HepG2 (cell line): ENCODE data around the gene ACSL3. TPM values are rescaled to one million over a fixed set of nuclear protein-coding genes. Genes with fewer than 3 reads are reported as not detected.
A peak's percentile ranks its signal among the peaks of the same experiment; 100 is the strongest.

Experiments used
- ATAC-seq: fragments of 200-7000 bp; cut with Tn5 transposase; 3 replicates; pipeline ENCODE4 v1.9.1; 2020; ENCODE audit warnings: mild to moderate bottlenecking, moderate library complexity
- BruUV-seq: library from RNA; stranded (reverse); fragments of 400-500 nt; replicated peaks from 2 replicates; lab custom pipeline; 2021; lab: Mats Ljungman, UMichigan
- CTCF ChIA-PET: fragments of 300-600 bp; formaldehyde crosslinking; extraction: SDS; loops from one replicate; lab custom pipeline; 2021; ENCODE audit warnings: low total read pairs, inconsistent platforms, low intra/inter-chr PET ratio; lab: Yijun Ruan, JAX
- POLR2A ChIA-PET: fragments of 350-600 bp; sonication (Branson Sonifier 250); formaldehyde crosslinking; loops from one replicate; lab custom pipeline; 2020; ENCODE audit warnings: antibody characterized with exemption, inconsistent platforms; lab: Yijun Ruan, JAX
- DNase-seq: peaks from one replicate; pipeline ENCODE4 v3.0.0-alpha.2; 2015; ENCODE audit warnings: low spot score
- FAIRE-seq: peaks from 3 replicates; lab custom pipeline; 2011; peaks lifted over from hg19 to GRCh38; lab: Jason Lieb, UNC
- H2AFZ ChIP-seq: one replicate; pipeline ENCODE4 v1.6.1; 2011; ENCODE audit warnings: low read length, inconsistent platforms
- H3K27ac ChIP-seq: fragments of 300-600 bp; 3 replicates; pipeline ENCODE4 v1.8.0; 2011; ENCODE audit warnings: mixed run types, mild to moderate bottlenecking, mixed read lengths, low read length, inconsistent platforms; ENCODE audit not compliant: insufficient read depth; ENCODE audit errors: extremely low read length
- H3K27me3 ChIP-seq, 2 experiments: fragments of 200-600 bp in 1 of 2; 2 replicates in 1 of 2; 3 replicates in 1 of 2; pipeline versions ENCODE4 v1.6.0 to v1.8.0; 2011; ENCODE audit warnings: low read length in 2 of 2, mild to moderate bottlenecking in 2 of 2, moderate library complexity in 2 of 2, inconsistent platforms in 1 of 2; ENCODE audit not compliant: insufficient read depth in 2 of 2, control insufficient read depth in 1 of 2
- H3K36me3 ChIP-seq, 2 experiments: fragments of 200-600 bp in 1 of 2; replicated peaks in 1 of 2; 2 replicates in 1 of 2; 3 replicates in 1 of 2; pipeline versions ENCODE4 v1.5.1 to v1.8.0; 2011; ENCODE audit warnings: low read length in 2 of 2, inconsistent platforms in 1 of 2; ENCODE audit not compliant: insufficient read depth in 2 of 2, control insufficient read depth in 1 of 2
- H3K4me1 ChIP-seq: 2 replicates; pipeline ENCODE4 v1.5.1; 2012; ENCODE audit warnings: low read length, inconsistent platforms; ENCODE audit not compliant: insufficient read depth
- H3K4me2 ChIP-seq: 2 replicates; pipeline ENCODE4 v1.6.0; 2011; ENCODE audit warnings: low read depth, low read length, inconsistent platforms
- H3K4me3 ChIP-seq, 3 experiments: fragments of 200-600 bp in 1 of 3; sonication (generic), shearing (Covaris generic) in 1 of 3; replicated peaks in 1 of 3; 2 replicates each; pipeline ENCODE4 v1.5.1; 2011 to 2016; ENCODE audit warnings: low read length in 3 of 3, inconsistent platforms in 2 of 3, low read depth in 2 of 3, mild to moderate bottlenecking in 2 of 3, control low read depth in 1 of 3, mixed read lengths in 1 of 3; ENCODE audit not compliant: insufficient read depth in 1 of 3
- H3K79me2 ChIP-seq: one replicate; pipeline ENCODE4 v1.6.1; 2011; ENCODE audit warnings: low read length, inconsistent platforms; ENCODE audit not compliant: insufficient read depth
- H3K9ac ChIP-seq: 2 replicates; pipeline ENCODE4 v1.6.0; 2011; ENCODE audit warnings: mild to moderate bottlenecking, low read depth, low read length, inconsistent platforms; ENCODE audit not compliant: insufficient read depth
- H3K9me3 ChIP-seq: 2 replicates; pipeline ENCODE4 v1.5.1; 2012; ENCODE audit warnings: mild to moderate bottlenecking, low read length
- H4K20me1 ChIP-seq: 2 replicates; pipeline ENCODE4 v1.6.0; 2011; ENCODE audit warnings: inconsistent platforms, mild to moderate bottlenecking, low read length, moderate library complexity; ENCODE audit not compliant: insufficient read depth
- CEBPG ChIP-seq: IDR thresholded peaks from 2 replicates; pipeline ENCODE4 v1.6.1; 2016
- EP300 ChIP-seq, 3 experiments: sonication (generic) in 1 of 3; formaldehyde crosslinking in 1 of 3; IDR thresholded peaks; 2 replicates each; pipeline versions ENCODE4 v1.5.1 to v1.6.1; 2011 to 2020; ENCODE audit warnings: low read depth in 2 of 3, low read length in 2 of 3, borderline replicate concordance in 1 of 3, improper control_type of control experiment in 1 of 3, mild to moderate bottlenecking in 1 of 3, missing genetic modification reagents in 1 of 3, moderate library complexity in 1 of 3
- FOXA1 ChIP-seq, 2 experiments: fragments of 450-650 bp in 1 of 2; sonication (generic) in 1 of 2; formaldehyde crosslinking in 1 of 2; IDR thresholded peaks; 2 replicates each; pipeline versions ENCODE4 v1.4.0 to v1.6.1; 2016 to 2020; ENCODE audit warnings: missing genetic modification reagents in 1 of 2
- GATAD2A ChIP-seq: IDR thresholded peaks from 2 replicates; pipeline ENCODE4 v1.6.1; 2016
- HNF4A ChIP-seq: sonication (generic); formaldehyde crosslinking; IDR thresholded peaks from 2 replicates; pipeline ENCODE4 v1.4.0; 2020; ENCODE audit warnings: missing genetic modification reagents
- HOXA5 ChIP-seq: sonication (generic); formaldehyde crosslinking; IDR thresholded peaks from 2 replicates; pipeline ENCODE4 v1.4.0; 2020; ENCODE audit warnings: missing genetic modification reagents
- MED1 ChIP-seq: sonication (generic); formaldehyde crosslinking; IDR thresholded peaks from 2 replicates; pipeline ENCODE4 v1.4.0; 2020; ENCODE audit warnings: missing genetic modification reagents
- PRMT3 ChIP-seq: sonication (generic); formaldehyde crosslinking; IDR thresholded peaks from 2 replicates; pipeline ENCODE4 v1.8.1; 2022; ENCODE audit warnings: low read depth, mild to moderate bottlenecking, moderate library complexity, missing genetic modification reagents, borderline replicate concordance
- RBFOX2 ChIP-seq: fragments of 200-400 bp; formaldehyde crosslinking; IDR thresholded peaks from 2 replicates; pipeline ENCODE4 v1.6.1; 2017; ENCODE audit warnings: low read depth, mild to moderate bottlenecking, low read length
- REST ChIP-seq, 2 experiments: IDR thresholded peaks; 2 replicates each; pipeline ENCODE4 v1.6.1; 2011 to 2012; ENCODE audit warnings: low read length in 2 of 2, borderline replicate concordance in 1 of 2, low read depth in 1 of 2, mild to moderate bottlenecking in 1 of 2, moderate library complexity in 1 of 2
- SOX5 ChIP-seq: IDR thresholded peaks from 2 replicates; pipeline ENCODE4 v1.6.1; 2016; ENCODE audit warnings: borderline replicate concordance
- THAP11 ChIP-seq: IDR thresholded peaks from 2 replicates; pipeline ENCODE4 v1.6.1; 2016; ENCODE audit warnings: missing biosample characterization, missing genetic modification reagents
- ZNF704 ChIP-seq: sonication (generic); formaldehyde crosslinking; IDR thresholded peaks from 2 replicates; pipeline ENCODE4 v1.8.1; 2023; ENCODE audit warnings: mild to moderate bottlenecking, inconsistent platforms, moderate library complexity, missing genetic modification reagents, borderline replicate concordance
- ZNF883 ChIP-seq: sonication (generic); formaldehyde crosslinking; IDR thresholded peaks from 2 replicates; pipeline ENCODE4 v1.5.1; 2020; ENCODE audit warnings: mild to moderate bottlenecking, missing genetic modification reagents; ENCODE audit errors: not compliant biosample characterization
- ZSCAN31 ChIP-seq: sonication (generic); formaldehyde crosslinking; IDR thresholded peaks from 2 replicates; pipeline ENCODE4 v1.5.0; 2020; ENCODE audit warnings: low read depth, mild to moderate bottlenecking, missing genetic modification reagents
- WGBS: methylation state at CpG from one replicate; pipeline ENCODE4 v1.1.6; 2017; ENCODE audit warnings: low lambda C conversion rate; 5-methylcytosine and 5-hydroxymethylcytosine counted together
- in situ Hi-C: cut with HindIII; loops from 2 replicates; pipeline ENCODE4 v1.10.0; 2017; ENCODE audit warnings: low pct_unique_long_range_greater_than_20kb; ENCODE audit not compliant: extremely low pct_ligation_motif_present
- intact Hi-C: fragments of 100-400 bp; cut with micrococcal nuclease; formaldehyde crosslinking; loops from one replicate; pipeline ENCODE4 v1.10.0; 2022; ENCODE audit not compliant: unreplicated experiment
- polyA plus RNA-seq, 8 experiments: library from polyadenylated mRNA; depleted of rRNA in 3 of 8; stranded (reverse) in 7 of 8; unstranded in 1 of 8; fragments of >200 nt; fragmentation: Illumina TruSeq in 4 of 8; extraction: Trizol in 4 of 8; gene quantifications; 2 replicates each; pipeline versions ENCODE4 v1.2.1 to v1.2.3, GENCODE V29; 2011 to 2016; ENCODE audit warnings: low read depth in 4 of 8, missing spikeins in 1 of 8, mixed read lengths in 1 of 8; ENCODE audit not compliant: insufficient read depth in 1 of 8
- total RNA-seq, 5 experiments: library from RNA; depleted of rRNA; stranded (reverse); fragments of >200 nt; fragmentation: Illumina TruSeq; extraction: Trizol; gene quantifications; 2 replicates each; pipeline ENCODE4 v1.2.3, GENCODE V29; 2016; ENCODE audit warnings: low read depth in 1 of 5

ACSL3 gene
- total and polyA plus RNA-seq, 2 of the 13 experiments (the other 11 are each of a cell fraction or from before 2014, with no cell fraction given), result 305 to 365 TPM

GRCh38 chr2:222865301-222865700 is 4.5 kb downstream of the ACSL3 start (continued):
- no peak for TF ChIP-seq FOXA1 (IDR thresholded peaks at IDR 0.05)
- peak; percentile 46 for TF ChIP-seq FOXA1 (CRISPR knock-in tag; IDR thresholded peaks at IDR 0.05)
- TF ChIP-seq HOXA5 (CRISPR knock-in tag), result peak; percentile 14; the same call in 1 of the 2 replicates
- TF ChIP-seq ZNF883 (CRISPR knock-in tag), result no peak
- TF ChIP-seq RBFOX2, result peak; percentile 18
- TF ChIP-seq CEBPG (CRISPR knock-in tag), result peak; percentile 62
- TF ChIP-seq HNF4A, result peak; percentile 15; the same call in 1 of the 2 replicates
- TF ChIP-seq MED1 (CRISPR knock-in tag), result peak; percentile 53; the same call in 1 of the 2 replicates
- peak in 1 of 2 experiments; percentile 67; a peak in 1 of 4 replicates for TF ChIP-seq EP300 (IDR thresholded peaks at IDR 0.05; ENCODE audit: low read depth in 2 of 2, low read length in 2 of 2)
- TF ChIP-seq EP300 (CRISPR knock-in tag; IDR thresholded peaks at IDR 0.05; ENCODE audit: borderline replicate concordance), result no peak
- TF ChIP-seq SOX5 (CRISPR knock-in tag), result 0 out of 2 replicates have a peak, but pooled peaks have one; percentile 13
- TF ChIP-seq THAP11 (CRISPR knock-in tag), result peak; percentile 16; the same call in 1 of the 2 replicates
- TF ChIP-seq PRMT3 (CRISPR knock-in tag), result no peak

GRCh38 chr2:222866358-222866960 is 5.6 kb downstream of the ACSL3 start:
- ATAC-seq, result peak; percentile 68
- peaks cover 81% of the 10 kb centered on the region for H3K4me1 ChIP-seq
- TF ChIP-seq REST (IDR thresholded peaks at IDR 0.05; ENCODE audit: borderline replicate concordance in 1 of 2, low read depth in 1 of 2, low read length in 2 of 2) (0 out of 4 replicates have a peak, but pooled peaks of 1 of the 2 experiments have one; percentile 12), GATAD2A (0 out of 2 replicates have a peak, but pooled peaks have one; percentile 15), ZNF704 (CRISPR knock-in tag) (no peak), ZSCAN31 (CRISPR knock-in tag) (0 out of 2 replicates have a peak, but pooled peaks have one; percentile 27)

More at GRCh38 chr2:222866358-222866960, 5.6 kb downstream of the ACSL3 start:
- ChIA-PET CTCF (interaction anchor here (1.1 kb wide), 1 partner anchor 26 kb away, joined by 4 read pairs; no protein-coding TSS in a partner anchor), POLR2A (interaction anchor here (0.8 to 8.4 kb wide), 5 partner anchors 11 to 158 kb away, joined by 3 to 68 read pairs (median 13); no protein-coding TSS in a partner anchor)
- Histone ChIP-seq H3K9me3 (no peaks in the 10 kb centered on the region), H4K20me1 (peaks cover 99% of the 10 kb centered on the region), H3K9ac (no peak overlapping the region), H2AFZ (no peak overlapping the region), H3K27ac (peak overlapping the region; percentile 25), H3K4me3 (peak overlapping the region in 2 of 3 experiments; percentile 99; a peak in 2 of 6 replicates), H3K36me3 (no peaks in the 10 kb centered on the region; a peak in 1 of 5 replicates), H3K4me2 (peak overlapping the region; percentile 91), H3K27me3 (no peaks in the 10 kb centered on the region; a peak in 1 of 5 replicates), H3K79me2 (peaks cover 99% of the 10 kb centered on the region)
- FAIRE-seq, result no peak
- in situ Hi-C loops, result no loop called here
- 48% methylated on average over 13 of the region's 13 CpGs for WGBS
- no TSS peak for BruUV-seq
- DNase-seq, result peak; percentile 55
- intact Hi-C loops, result no loop called here
